Measurements from ENCODE around the gene LRP3.
A peak's percentile ranks its signal among the peaks of the same experiment; 100 is the strongest.
"Not testable (repeated sequence)": the region's sequence is repeated elsewhere in the genome, so short reads cannot be mapped to it uniquely, and the experiment has no call there.

The LRP3 gene

GRCh38 chr19:33193865-33194362 is at the start of gene LRP3:
Gene LRP3 (plus strand): TSS chr19:33194330. CDS start chr19:33194786, 456 bp downstream.
- TF ChIP-seq ZNF274 (IDR thresholded peaks at IDR 0.05; ENCODE audit: low read depth, low read length): no peak
- peak within 1 kb of the TSS; percentile 18; the same call in 1 of the 2 replicates for H3K4me3 ChIP-seq (ENCODE audit: low read length)

GRCh38 chr19:33146209-33146608 is 47.9 kb upstream of the LRP3 start:
- no peak for TF ChIP-seq ZNF274 (IDR thresholded peaks at IDR 0.05; ENCODE audit: low read depth, low read length)
- no peak overlapping the region for H3K4me3 ChIP-seq (ENCODE audit: low read length)

GRCh38 chr19:33147538-33147937 is 46.6 kb upstream of the LRP3 start:
- TF ChIP-seq ZNF274 (IDR thresholded peaks at IDR 0.05; ENCODE audit: low read depth, low read length): no peak
- H3K4me3 ChIP-seq (ENCODE audit: low read length): no peak overlapping the region

GRCh38 chr19:33150852-33151518 is 43.1 kb upstream of the LRP3 start:
- no peak overlapping the region for H3K4me3 ChIP-seq (ENCODE audit: low read length)
- TF ChIP-seq ZNF274 (IDR thresholded peaks at IDR 0.05; ENCODE audit: low read depth, low read length): no peak

- TF ChIP-seq ZNF274 (IDR thresholded peaks at IDR 0.05; ENCODE audit: low read depth, low read length): no peak
- no peak overlapping the region for H3K4me3 ChIP-seq (ENCODE audit: low read length)
Measured at GRCh38 chr19:33152176-33152575, 42.0 kb upstream of the LRP3 start.

GRCh38 chr19:33152625-33153024 is 41.5 kb upstream of the LRP3 start:
- H3K4me3 ChIP-seq (ENCODE audit: low read length): not testable (repeated sequence)

GRCh38 chr19:33154313-33154712 is 39.8 kb upstream of the LRP3 start:
- not testable (repeated sequence) for H3K4me3 ChIP-seq (ENCODE audit: low read length)

GRCh38 chr19:33156334-33156733 is 37.8 kb upstream of the LRP3 start:
- no peak overlapping the region for H3K4me3 ChIP-seq (ENCODE audit: low read length)
- TF ChIP-seq ZNF274 (IDR thresholded peaks at IDR 0.05; ENCODE audit: low read depth, low read length): no peak

- TF ChIP-seq ZNF274 (IDR thresholded peaks at IDR 0.05; ENCODE audit: low read depth, low read length): no peak
- H3K4me3 ChIP-seq (ENCODE audit: low read length): no peak overlapping the region
Measured at GRCh38 chr19:33157906-33158305, 36.2 kb upstream of the LRP3 start.

GRCh38 chr19:33158365-33158764 is 35.8 kb upstream of the LRP3 start:
- no peak for TF ChIP-seq ZNF274 (IDR thresholded peaks at IDR 0.05; ENCODE audit: low read depth, low read length)

GRCh38 chr19:33159149-33159548 is 35.0 kb upstream of the LRP3 start:
- no peak overlapping the region for H3K4me3 ChIP-seq (ENCODE audit: low read length)
- TF ChIP-seq ZNF274 (IDR thresholded peaks at IDR 0.05; ENCODE audit: low read depth, low read length): no peak

More at GRCh38 chr19:33158365-33158764, 35.8 kb upstream of the LRP3 start:
- H3K4me3 ChIP-seq (ENCODE audit: low read length): no peak overlapping the region

- H3K4me3 ChIP-seq (ENCODE audit: low read length): no peak overlapping the region
- TF ChIP-seq ZNF274 (IDR thresholded peaks at IDR 0.05; ENCODE audit: low read depth, low read length): no peak
Measured at GRCh38 chr19:33159893-33160292, 34.2 kb upstream of the LRP3 start.

- no peak overlapping the region for H3K4me3 ChIP-seq (ENCODE audit: low read length)
- no peak for TF ChIP-seq ZNF274 (IDR thresholded peaks at IDR 0.05; ENCODE audit: low read depth, low read length)
Measured at GRCh38 chr19:33161201-33161600, 32.9 kb upstream of the LRP3 start.

GRCh38 chr19:33163481-33163880 is 30.6 kb upstream of the LRP3 start:
- H3K4me3 ChIP-seq (ENCODE audit: low read length): no peak overlapping the region
- TF ChIP-seq ZNF274 (IDR thresholded peaks at IDR 0.05; ENCODE audit: low read depth, low read length): no peak

- H3K4me3 ChIP-seq (ENCODE audit: low read length): not testable (repeated sequence)
Measured at GRCh38 chr19:33166037-33166436, 28.1 kb upstream of the LRP3 start.

GRCh38 chr19:33167438-33167837 is 26.7 kb upstream of the LRP3 start:
- H3K4me3 ChIP-seq (ENCODE audit: low read length): no peak overlapping the region
- TF ChIP-seq ZNF274 (IDR thresholded peaks at IDR 0.05; ENCODE audit: low read depth, low read length): no peak
